Measurements from ENCODE around the gene PRKACB. TPM values are rescaled to one million over a fixed set of nuclear protein-coding genes. Genes with fewer than 3 reads are reported as not detected.

The PRKACB gene
- total and polyA plus RNA-seq, 2 experiments from 2014 or later: 14.6 to 28.0 TPM

- Histone ChIP-seq H3K36me3 (ENCODE audit: insufficient read depth) (no peaks in the 10 kb centered on the region), H3K27ac (ENCODE audit: low read depth) (no peak overlapping the region), H3K9me2 (ENCODE audit: insufficient read depth) (no peaks in the 10 kb centered on the region), H4K20me1 (replicated peaks; ENCODE audit: insufficient read depth) (no peaks in the 10 kb centered on the region), H3F3A (replicated peaks; ENCODE audit: low read depth) (no peaks in the 10 kb centered on the region), H2AFZ (no peak overlapping the region), H3K4me3 (no peak overlapping the region), H3K4me1 (ENCODE audit: insufficient read depth) (peaks cover 16% of the 10 kb centered on the region), H3K79me2 (replicated peaks; ENCODE audit: insufficient read depth) (no peaks in the 10 kb centered on the region), H3K27me3 (ENCODE audit: insufficient read depth) (no peaks in the 10 kb centered on the region), H3K4me2 (no peak overlapping the region)
- H3K27ac Mint-ChIP-seq: no peak overlapping the region
- H3K9me3 Mint-ChIP-seq: no peaks in the 10 kb centered on the region
- H3K27me3 Mint-ChIP-seq (ENCODE audit: insufficient read depth, low read depth, poor library complexity): no peaks in the 10 kb centered on the region
- H3K4me1 Mint-ChIP-seq: peaks cover 17% of the 10 kb centered on the region
- no peak for ATAC-seq
- no peaks in the 10 kb centered on the region for H3K36me3 Mint-ChIP-seq (ENCODE audit: low read depth)
- DNase-seq (ENCODE audit: low spot score): no peak
- H3K4me3 Mint-ChIP-seq: no peak overlapping the region
- TF ChIP-seq, protein P1, sequence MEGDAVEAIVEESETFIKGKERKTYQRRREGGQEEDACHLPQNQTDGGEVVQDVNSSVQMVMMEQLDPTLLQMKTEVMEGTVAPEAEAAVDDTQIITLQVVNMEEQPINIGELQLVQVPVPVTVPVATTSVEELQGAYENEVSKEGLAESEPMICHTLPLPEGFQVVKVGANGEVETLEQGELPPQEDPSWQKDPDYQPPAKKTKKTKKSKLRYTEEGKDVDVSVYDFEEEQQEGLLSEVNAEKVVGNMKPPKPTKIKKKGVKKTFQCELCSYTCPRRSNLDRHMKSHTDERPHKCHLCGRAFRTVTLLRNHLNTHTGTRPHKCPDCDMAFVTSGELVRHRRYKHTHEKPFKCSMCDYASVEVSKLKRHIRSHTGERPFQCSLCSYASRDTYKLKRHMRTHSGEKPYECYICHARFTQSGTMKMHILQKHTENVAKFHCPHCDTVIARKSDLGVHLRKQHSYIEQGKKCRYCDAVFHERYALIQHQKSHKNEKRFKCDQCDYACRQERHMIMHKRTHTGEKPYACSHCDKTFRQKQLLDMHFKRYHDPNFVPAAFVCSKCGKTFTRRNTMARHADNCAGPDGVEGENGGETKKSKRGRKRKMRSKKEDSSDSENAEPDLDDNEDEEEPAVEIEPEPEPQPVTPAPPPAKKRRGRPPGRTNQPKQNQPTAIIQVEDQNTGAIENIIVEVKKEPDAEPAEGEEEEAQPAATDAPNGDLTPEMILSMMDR (conservative IDR thresholded peaks at IDR 0.05; ENCODE audit: low read depth in 2 of 2): no peak
- no peak for TF ChIP-seq ZNF331 (CRISPR knock-in tag; IDR thresholded peaks at IDR 0.05; ENCODE audit: low read depth)
- no peak for TF ChIP-seq NANOG (IDR thresholded peaks at IDR 0.05; ENCODE audit: borderline replicate concordance)
- no peak for TF ChIP-seq EZH2phosphoT487 (IDR thresholded peaks at IDR 0.05; ENCODE audit: unreplicated experiment)
- no peak for TF ChIP-seq CREB1 (CRISPR knock-in tag; IDR thresholded peaks at IDR 0.05; ENCODE audit: low read depth)
- no peak for TF ChIP-seq ZNF114 (CRISPR knock-in tag; IDR thresholded peaks at IDR 0.05)
- TF ChIP-seq ETS1 (IDR thresholded peaks at IDR 0.05): no peak
- no peak for TF ChIP-seq STAT1 (IDR thresholded peaks at IDR 0.05; ENCODE audit: unreplicated experiment)
These were observed 123.4 kb downstream of the PRKACB start for GRCh38 chr1:84267476-84267875.

DNA sequence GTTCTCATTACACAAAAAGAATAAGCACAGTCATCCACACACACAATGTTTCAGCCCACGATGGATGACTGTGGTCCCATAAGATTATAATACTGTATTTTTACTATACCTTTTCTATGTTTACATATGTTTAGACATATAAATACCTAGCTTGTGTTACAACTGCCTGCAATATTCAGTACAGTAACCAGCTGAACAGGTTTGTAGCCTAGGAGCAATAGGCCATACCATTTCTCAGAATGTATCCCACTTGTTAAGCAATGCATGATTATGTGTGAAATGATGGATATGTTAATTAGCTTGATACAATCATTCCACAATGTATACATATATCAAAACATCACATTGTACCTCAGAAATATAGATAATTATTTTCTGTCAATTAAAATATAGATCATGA lies 124.3 kb downstream of the PRKACB start:
- no peak for DNase-seq (ENCODE audit: low spot score)
- Mint-ChIP-seq H3K36me3 (ENCODE audit: low read depth) (no peaks in the 10 kb centered on the region), H3K9me3 (no peaks in the 10 kb centered on the region), H3K4me1 (peaks cover 24% of the 10 kb centered on the region), H3K27me3 (ENCODE audit: insufficient read depth, low read depth, poor library complexity) (no peaks in the 10 kb centered on the region), H3K4me3 (no peak overlapping the region), H3K27ac (no peak overlapping the region)
- Histone ChIP-seq H3K9me2 (ENCODE audit: insufficient read depth) (no peaks in the 10 kb centered on the region), H3K27me3 (ENCODE audit: insufficient read depth) (no peaks in the 10 kb centered on the region), H3K36me3 (ENCODE audit: insufficient read depth) (no peaks in the 10 kb centered on the region), H3K4me1 (ENCODE audit: insufficient read depth) (peaks cover 20% of the 10 kb centered on the region), H3K79me2 (replicated peaks; ENCODE audit: insufficient read depth) (no peaks in the 10 kb centered on the region), H3K27ac (ENCODE audit: low read depth) (no peak overlapping the region), H3K4me2 (no peak overlapping the region), H2AFZ (no peak overlapping the region), H3K4me3 (no peak overlapping the region), H4K20me1 (replicated peaks; ENCODE audit: insufficient read depth) (no peaks in the 10 kb centered on the region), H3F3A (replicated peaks; ENCODE audit: low read depth) (no peaks in the 10 kb centered on the region)
- no peak for ATAC-seq
- TF ChIP-seq CREB1 (CRISPR knock-in tag; IDR thresholded peaks at IDR 0.05; ENCODE audit: low read depth) (no peak), POLR2AphosphoS5 (IDR thresholded peaks at IDR 0.05; ENCODE audit: low read depth) (no peak), EZH2phosphoT487 (IDR thresholded peaks at IDR 0.05; ENCODE audit: unreplicated experiment) (no peak), STAT1 (IDR thresholded peaks at IDR 0.05; ENCODE audit: unreplicated experiment) (no peak), JUNB (IDR thresholded peaks at IDR 0.05; ENCODE audit: unreplicated experiment) (no peak), NANOG (IDR thresholded peaks at IDR 0.05; ENCODE audit: borderline replicate concordance) (no peak)
- TF ChIP-seq, protein P1 (conservative IDR thresholded peaks at IDR 0.05; ENCODE audit: low read depth in 2 of 2): no peak
- TF ChIP-seq, protein P2, sequence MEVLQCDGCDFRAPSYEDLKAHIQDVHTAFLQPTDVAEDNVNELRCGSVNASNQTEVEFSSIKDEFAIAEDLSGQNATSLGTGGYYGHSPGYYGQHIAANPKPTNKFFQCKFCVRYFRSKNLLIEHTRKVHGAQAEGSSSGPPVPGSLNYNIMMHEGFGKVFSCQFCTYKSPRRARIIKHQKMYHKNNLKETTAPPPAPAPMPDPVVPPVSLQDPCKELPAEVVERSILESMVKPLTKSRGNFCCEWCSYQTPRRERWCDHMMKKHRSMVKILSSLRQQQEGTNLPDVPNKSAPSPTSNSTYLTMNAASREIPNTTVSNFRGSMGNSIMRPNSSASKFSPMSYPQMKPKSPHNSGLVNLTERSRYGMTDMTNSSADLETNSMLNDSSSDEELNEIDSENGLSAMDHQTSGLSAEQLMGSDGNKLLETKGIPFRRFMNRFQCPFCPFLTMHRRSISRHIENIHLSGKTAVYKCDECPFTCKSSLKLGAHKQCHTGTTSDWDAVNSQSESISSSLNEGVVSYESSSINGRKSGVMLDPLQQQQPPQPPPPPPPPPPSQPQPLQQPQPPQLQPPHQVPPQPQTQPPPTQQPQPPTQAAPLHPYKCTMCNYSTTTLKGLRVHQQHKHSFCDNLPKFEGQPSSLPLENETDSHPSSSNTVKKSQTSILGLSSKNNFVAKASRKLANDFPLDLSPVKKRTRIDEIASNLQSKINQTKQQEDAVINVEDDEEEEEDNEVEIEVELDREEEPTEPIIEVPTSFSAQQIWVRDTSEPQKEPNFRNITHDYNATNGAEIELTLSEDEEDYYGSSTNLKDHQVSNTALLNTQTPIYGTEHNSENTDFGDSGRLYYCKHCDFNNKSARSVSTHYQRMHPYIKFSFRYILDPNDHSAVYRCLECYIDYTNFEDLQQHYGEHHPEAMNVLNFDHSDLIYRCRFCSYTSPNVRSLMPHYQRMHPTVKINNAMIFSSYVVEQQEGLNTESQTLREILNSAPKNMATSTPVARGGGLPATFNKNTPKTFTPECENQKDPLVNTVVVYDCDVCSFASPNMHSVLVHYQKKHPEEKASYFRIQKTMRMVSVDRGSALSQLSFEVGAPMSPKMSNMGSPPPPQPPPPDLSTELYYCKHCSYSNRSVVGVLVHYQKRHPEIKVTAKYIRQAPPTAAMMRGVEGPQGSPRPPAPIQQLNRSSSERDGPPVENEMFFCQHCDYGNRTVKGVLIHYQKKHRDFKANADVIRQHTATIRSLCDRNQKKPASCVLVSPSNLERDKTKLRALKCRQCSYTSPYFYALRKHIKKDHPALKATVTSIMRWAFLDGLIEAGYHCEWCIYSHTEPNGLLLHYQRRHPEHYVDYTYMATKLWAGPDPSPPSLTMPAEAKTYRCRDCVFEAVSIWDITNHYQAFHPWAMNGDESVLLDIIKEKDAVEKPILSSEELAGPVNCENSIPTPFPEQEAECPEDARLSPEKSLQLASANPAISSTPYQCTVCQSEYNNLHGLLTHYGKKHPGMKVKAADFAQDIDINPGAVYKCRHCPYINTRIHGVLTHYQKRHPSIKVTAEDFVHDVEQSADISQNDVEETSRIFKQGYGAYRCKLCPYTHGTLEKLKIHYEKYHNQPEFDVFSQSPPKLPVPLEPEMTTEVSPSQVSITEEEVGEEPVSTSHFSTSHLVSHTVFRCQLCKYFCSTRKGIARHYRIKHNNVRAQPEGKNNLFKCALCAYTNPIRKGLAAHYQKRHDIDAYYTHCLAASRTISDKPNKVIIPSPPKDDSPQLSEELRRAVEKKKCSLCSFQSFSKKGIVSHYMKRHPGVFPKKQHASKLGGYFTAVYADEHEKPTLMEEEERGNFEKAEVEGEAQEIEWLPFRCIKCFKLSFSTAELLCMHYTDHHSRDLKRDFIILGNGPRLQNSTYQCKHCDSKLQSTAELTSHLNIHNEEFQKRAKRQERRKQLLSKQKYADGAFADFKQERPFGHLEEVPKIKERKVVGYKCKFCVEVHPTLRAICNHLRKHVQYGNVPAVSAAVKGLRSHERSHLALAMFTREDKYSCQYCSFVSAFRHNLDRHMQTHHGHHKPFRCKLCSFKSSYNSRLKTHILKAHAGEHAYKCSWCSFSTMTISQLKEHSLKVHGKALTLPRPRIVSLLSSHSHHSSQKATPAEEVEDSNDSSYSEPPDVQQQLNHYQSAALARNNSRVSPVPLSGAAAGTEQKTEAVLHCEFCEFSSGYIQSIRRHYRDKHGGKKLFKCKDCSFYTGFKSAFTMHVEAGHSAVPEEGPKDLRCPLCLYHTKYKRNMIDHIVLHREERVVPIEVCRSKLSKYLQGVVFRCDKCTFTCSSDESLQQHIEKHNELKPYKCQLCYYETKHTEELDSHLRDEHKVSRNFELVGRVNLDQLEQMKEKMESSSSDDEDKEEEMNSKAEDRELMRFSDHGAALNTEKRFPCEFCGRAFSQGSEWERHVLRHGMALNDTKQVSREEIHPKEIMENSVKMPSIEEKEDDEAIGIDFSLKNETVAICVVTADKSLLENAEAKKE (CRISPR knock-in tag; IDR thresholded peaks at IDR 0.05): no peak

All from GM23338 (cell line).